ENCODE results near the gene ZFAND2B. TPM values are rescaled to one million over a fixed set of nuclear protein-coding genes. Genes with fewer than 3 reads are reported as not detected.

ZFAND2B gene
- total RNA-seq, 2 donors from 2014 or later = 21.7 to 83.8 TPM

- H3K36me3 ChIP-seq = peaks cover 54% of the 10 kb centered on the region
- DNase-seq (ENCODE audit: low spot score) = peak; percentile 96
- TF ChIP-seq, protein P1, sequence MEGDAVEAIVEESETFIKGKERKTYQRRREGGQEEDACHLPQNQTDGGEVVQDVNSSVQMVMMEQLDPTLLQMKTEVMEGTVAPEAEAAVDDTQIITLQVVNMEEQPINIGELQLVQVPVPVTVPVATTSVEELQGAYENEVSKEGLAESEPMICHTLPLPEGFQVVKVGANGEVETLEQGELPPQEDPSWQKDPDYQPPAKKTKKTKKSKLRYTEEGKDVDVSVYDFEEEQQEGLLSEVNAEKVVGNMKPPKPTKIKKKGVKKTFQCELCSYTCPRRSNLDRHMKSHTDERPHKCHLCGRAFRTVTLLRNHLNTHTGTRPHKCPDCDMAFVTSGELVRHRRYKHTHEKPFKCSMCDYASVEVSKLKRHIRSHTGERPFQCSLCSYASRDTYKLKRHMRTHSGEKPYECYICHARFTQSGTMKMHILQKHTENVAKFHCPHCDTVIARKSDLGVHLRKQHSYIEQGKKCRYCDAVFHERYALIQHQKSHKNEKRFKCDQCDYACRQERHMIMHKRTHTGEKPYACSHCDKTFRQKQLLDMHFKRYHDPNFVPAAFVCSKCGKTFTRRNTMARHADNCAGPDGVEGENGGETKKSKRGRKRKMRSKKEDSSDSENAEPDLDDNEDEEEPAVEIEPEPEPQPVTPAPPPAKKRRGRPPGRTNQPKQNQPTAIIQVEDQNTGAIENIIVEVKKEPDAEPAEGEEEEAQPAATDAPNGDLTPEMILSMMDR (IDR thresholded peaks at IDR 0.05) = no peak
Observed at GRCh38 chr2:219218732-219219701, 12.4 kb downstream of the ZFAND2B start, which contains the start of gene ABCB6. Gene ABCB6 (minus strand): TSS chr2:219218958. CDS start chr2:219218673, 285 bp downstream.

DNA sequence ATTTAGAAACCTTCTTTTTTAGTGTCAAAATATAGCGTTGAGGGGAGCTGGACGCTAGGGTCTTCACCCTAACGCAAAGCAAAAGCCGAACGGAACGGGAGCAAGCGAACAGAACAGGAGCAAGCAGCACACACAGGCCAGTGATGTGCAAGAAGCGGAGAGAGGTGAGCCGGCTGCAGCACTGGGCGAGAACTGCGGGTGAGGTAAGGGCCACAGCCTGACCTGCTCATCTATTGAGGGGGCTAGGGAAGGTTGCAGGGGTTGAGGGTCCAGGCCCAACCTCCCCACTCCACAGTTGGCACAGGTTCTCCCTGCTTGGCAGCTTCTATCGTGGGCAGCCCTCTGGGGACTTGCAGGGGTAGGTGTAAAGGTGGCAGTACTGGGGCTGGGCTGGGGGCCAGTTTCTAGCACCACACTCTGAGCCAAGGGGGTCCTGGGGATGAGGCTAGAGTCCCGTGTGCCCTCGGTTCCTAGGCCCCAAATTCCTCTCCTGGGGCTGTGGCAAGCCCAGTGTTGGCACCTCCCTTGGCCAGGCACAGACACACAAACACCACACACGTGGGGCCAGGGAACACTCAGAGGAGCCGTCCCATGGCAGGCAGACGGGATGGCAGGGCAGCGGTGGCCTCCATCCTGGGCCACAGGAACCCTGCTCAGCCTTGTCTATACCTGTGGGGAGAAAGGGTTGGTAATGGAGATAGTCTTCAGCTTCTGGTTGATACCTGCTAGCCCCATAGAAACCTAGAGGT is 13.4 kb downstream of the ZFAND2B start:
- Histone ChIP-seq H3K27me3 (replicated peaks; ENCODE audit: insufficient read depth) (no peaks in the 10 kb centered on the region), H3K9me3 (no peaks in the 10 kb centered on the region), H3K27ac (peak overlapping the region; percentile 89 to 93), H3K4me1 (ENCODE audit: control insufficient read depth in 1 of 2, low read depth in 2 of 2) (peaks cover 17 to 39% of the 10 kb centered on the region in 2 donors), H3K36me3 (peaks cover 54% of the 10 kb centered on the region), H3K4me3 (peak overlapping the region; percentile 74)
- DNase-seq (ENCODE audit: low spot score) (no peak), ATAC-seq (ENCODE audit: insufficient number of reproducible peaks, low FRiP score, low read depth) (no peak)
- TF ChIP-seq, protein P1 (IDR thresholded peaks at IDR 0.05) = no peak

More at GRCh38 chr2:219218732-219219701, 12.4 kb downstream of the ZFAND2B start, which contains the start of gene ABCB6:
- Histone ChIP-seq H3K27me3 (replicated peaks; ENCODE audit: insufficient read depth) (no peaks in the 10 kb centered on the region), H3K4me1 (ENCODE audit: control insufficient read depth in 1 of 2, low read depth in 2 of 2) (peaks cover 17 to 39% of the 10 kb centered on the region in 2 donors), H3K4me3 (peak within 1 kb of the TSS; percentile 74), H3K9me3 (no peaks in the 10 kb centered on the region), H3K27ac (peak within 1 kb of the TSS; percentile 89 to 93)
- ATAC-seq (ENCODE audit: insufficient number of reproducible peaks, low FRiP score, low read depth) = peak; percentile 73

DNA sequence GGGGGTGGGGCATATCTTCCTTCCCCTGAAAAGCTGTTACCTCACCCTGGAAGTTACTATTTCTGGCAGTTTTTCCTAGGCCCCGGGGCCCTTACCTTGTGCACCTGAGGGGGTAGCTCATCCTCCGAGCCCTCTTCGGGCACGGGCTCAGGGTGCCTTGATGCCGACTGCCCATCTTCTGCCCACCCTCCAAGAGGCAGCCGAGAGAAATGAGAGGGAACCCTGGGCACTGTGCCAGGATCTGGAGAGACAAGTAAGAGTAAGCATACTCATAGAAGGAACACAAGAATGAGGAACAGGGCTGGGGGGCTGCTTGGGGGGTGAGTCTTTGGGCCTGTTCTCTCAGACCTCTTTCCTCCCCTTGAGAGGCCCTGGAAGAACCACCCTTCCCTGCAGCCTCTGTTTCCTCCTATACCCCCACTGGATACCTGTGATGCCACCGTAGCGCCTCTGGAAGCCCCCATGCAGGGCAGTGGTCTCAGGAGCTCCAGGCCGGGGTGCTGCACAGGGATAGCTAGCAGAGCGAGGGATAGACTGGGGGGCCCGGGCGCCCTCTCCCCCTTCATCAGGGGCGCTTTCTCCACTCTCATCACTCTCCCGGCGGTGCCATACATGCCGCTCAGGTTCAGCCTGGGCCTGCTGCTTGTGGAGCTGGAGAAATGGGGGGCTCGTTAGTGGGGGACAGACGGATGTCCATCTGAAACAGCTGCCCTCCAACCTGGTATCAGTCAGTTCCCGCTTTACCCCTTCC is 14.2 kb downstream of the ZFAND2B start:
- Histone ChIP-seq H3K27ac (peak overlapping the region in 1 of 2 donors; percentile 5), H3K4me1 (ENCODE audit: control insufficient read depth in 1 of 2, low read depth in 2 of 2) (peaks cover 17 to 39% of the 10 kb centered on the region in 2 donors), H3K4me3 (no peak overlapping the region), H3K36me3 (peaks cover 63% of the 10 kb centered on the region), H3K9me3 (no peaks in the 10 kb centered on the region), H3K27me3 (replicated peaks; ENCODE audit: insufficient read depth) (no peaks in the 10 kb centered on the region)
- no peak for ATAC-seq (ENCODE audit: insufficient number of reproducible peaks, low FRiP score, low read depth)
- no peak for DNase-seq (ENCODE audit: low spot score)
- TF ChIP-seq, protein P1 (IDR thresholded peaks at IDR 0.05) = no peak

DNA sequence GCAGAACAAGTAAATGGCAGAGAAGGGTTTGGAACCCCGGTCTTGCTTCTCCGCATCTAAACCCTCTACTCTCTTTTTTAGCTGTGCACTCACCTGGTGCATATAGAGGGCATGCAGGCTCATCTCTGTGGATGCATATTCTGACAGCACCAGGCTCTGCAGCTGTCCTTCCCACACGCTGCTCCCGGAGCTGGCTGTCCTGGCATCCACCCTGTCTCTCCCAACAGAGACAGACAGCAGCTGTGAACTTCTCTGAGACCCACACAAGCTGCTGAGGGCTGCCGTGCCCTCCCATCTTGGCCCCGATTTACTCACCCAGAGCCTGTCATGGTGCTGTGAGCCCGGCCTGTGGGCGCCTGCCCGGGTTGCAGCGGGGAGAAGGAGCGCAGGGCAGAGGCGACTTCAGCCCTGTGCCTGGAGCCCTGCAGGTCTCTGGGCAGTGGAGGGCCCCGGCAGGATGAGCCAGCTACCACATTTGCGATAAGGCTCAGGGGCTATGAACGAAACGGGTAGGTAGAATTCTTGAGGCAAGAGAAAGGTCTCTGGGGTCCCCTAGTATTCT is 15.5 kb downstream of the ZFAND2B start:
- Histone ChIP-seq H3K4me3 (no peak overlapping the region), H3K9me3 (no peaks in the 10 kb centered on the region), H3K4me1 (ENCODE audit: control insufficient read depth in 1 of 2, low read depth in 2 of 2) (peaks cover 15 to 28% of the 10 kb centered on the region in 2 donors), H3K27ac (no peak overlapping the region), H3K27me3 (replicated peaks; ENCODE audit: insufficient read depth) (no peaks in the 10 kb centered on the region), H3K36me3 (peaks cover 65% of the 10 kb centered on the region)
- ATAC-seq (ENCODE audit: insufficient number of reproducible peaks, low FRiP score, low read depth) = no peak
- TF ChIP-seq, protein P1 (IDR thresholded peaks at IDR 0.05) = no peak
- DNase-seq (ENCODE audit: low spot score) = no peak

Measured in thoracic aorta (tissue), 2 donors.